Measurements from ENCODE around the gene FAXC. TPM values are rescaled to one million over a fixed set of nuclear protein-coding genes. Genes with fewer than 3 reads are reported as not detected.

FAXC gene
- total and polyA plus RNA-seq, 2 of the 8 experiments (the other 6 are each of a cell fraction or from before 2014, with no cell fraction given): 23.2 to 29.8 TPM

GRCh38 chr6:99287523-99287922 is 62.0 kb downstream of the FAXC start (continued):
- TF ChIP-seq CTBP2 (IDR thresholded peaks at IDR 0.05; ENCODE audit: borderline replicate concordance, insufficient read depth, insufficient read length, low read length) (no peak), CHD7 (IDR thresholded peaks at IDR 0.05; ENCODE audit: insufficient replicate concordance, low read length) (no peak)
